GM12878 (cell line): ENCODE results near the gene PTMA. TPM values are rescaled to one million over a fixed set of nuclear protein-coding genes. Genes with fewer than 3 reads are reported as not detected.

ENCODE experiments used
- BHLHE40 ChIP-seq, 2 experiments: fragments of 450-650 bp in 1 of 2; IDR thresholded peaks; 2 replicates each; pipeline ENCODE4 v1.6.1; 2011 to 2017; ENCODE audit warnings: low read depth in 2 of 2, borderline replicate concordance in 1 of 2, improper control_type of control experiment in 1 of 2, low read length in 1 of 2, mild to moderate bottlenecking in 1 of 2
- ETV6 ChIP-seq, 2 experiments: fragments of 450-650 bp in 1 of 2; IDR thresholded peaks in 1 of 2; conservative IDR thresholded peaks in 1 of 2; 2 replicates each; pipeline ENCODE4 v1.6.1; 2014; ENCODE audit warnings: antibody characterized with exemption in 1 of 2, borderline replicate concordance in 1 of 2, low read depth in 1 of 2, mild to moderate bottlenecking in 1 of 2, moderate library complexity in 1 of 2
- FOS ChIP-seq: IDR thresholded peaks from 3 replicates; pipeline ENCODE4 v1.6.1; 2011; ENCODE audit warnings: borderline replicate concordance; ENCODE audit not compliant: insufficient read length; ENCODE audit errors: extremely low read depth
- FOXM1 ChIP-seq: IDR thresholded peaks from 2 replicates; pipeline ENCODE4 v1.6.1; 2012; ENCODE audit warnings: low read depth, mild to moderate bottlenecking, inconsistent platforms, low read length, moderate library complexity
- HCFC1 ChIP-seq: fragments of 150-350 bp; IDR thresholded peaks from 2 replicates; pipeline ENCODE4 v1.6.1; 2014; ENCODE audit warnings: low read length
- HDAC2 ChIP-seq: fragments of 200-600 bp; sonication (generic); IDR thresholded peaks from 2 replicates; pipeline ENCODE4 v1.6.1; 2017
- NBN ChIP-seq: fragments of 450-650 bp; IDR thresholded peaks from 2 replicates; pipeline ENCODE4 v1.6.1; 2016
- NR2C1 ChIP-seq: fragments of 450-650 bp; IDR thresholded peaks from 2 replicates; pipeline ENCODE4 v1.6.1; 2017; ENCODE audit warnings: antibody characterized with exemption, mild to moderate bottlenecking, moderate library complexity
- RAD21 ChIP-seq: IDR thresholded peaks from 2 replicates; pipeline ENCODE4 v1.6.1; 2011; ENCODE audit warnings: mild to moderate bottlenecking, low read depth, low read length, moderate library complexity; ENCODE audit not compliant: insufficient read depth
- SMAD1 ChIP-seq: fragments of 450-650 bp; IDR thresholded peaks from 2 replicates; pipeline ENCODE4 v1.6.1; 2018; ENCODE audit warnings: mild to moderate bottlenecking, low read depth; ENCODE audit not compliant: partially characterized antibody
- TCF7 ChIP-seq: IDR thresholded peaks from 2 replicates; pipeline ENCODE4 v1.6.1; 2014; ENCODE audit warnings: antibody characterized with exemption, borderline replicate concordance
- ZBED1 ChIP-seq: IDR thresholded peaks from 2 replicates; pipeline ENCODE4 v1.6.1; 2016; ENCODE audit warnings: borderline replicate concordance
- ZNF207 ChIP-seq: fragments of 450-650 bp; IDR thresholded peaks from 2 replicates; pipeline ENCODE4 v1.6.1; 2014; ENCODE audit warnings: antibody characterized with exemption, mild to moderate bottlenecking, borderline replicate concordance
- ZSCAN29 ChIP-seq: fragments of 450-650 bp; IDR thresholded peaks from 2 replicates; pipeline ENCODE4 v1.6.1; 2017; ENCODE audit warnings: mild to moderate bottlenecking, moderate library complexity
- polyA plus RNA-seq, 11 experiments: library from polyadenylated mRNA; depleted of rRNA in 4 of 11; unstranded in 6 of 11; stranded (reverse) in 5 of 11; fragments of >200 nt; fragmentation: Nextera tagmentation in 4 of 11; fragmentation: Illumina TruSeq in 1 of 11; extraction: Ambion mirVana in 4 of 11; extraction: Trizol in 1 of 11; gene quantifications; 1 replicate in 1 of 11; 2 replicates in 10 of 11; pipeline versions ENCODE4 v1.2.1 to v1.2.3, GENCODE V29; 2011 to 2016; ENCODE audit warnings: inconsistent platforms in 2 of 11, missing spikeins in 2 of 11, low read depth in 1 of 11
- total RNA-seq, 4 experiments: library from RNA; depleted of rRNA in 3 of 4; stranded (reverse); fragments of >200 nt in 3 of 4; fragmentation: Illumina TruSeq in 1 of 4; extraction: Trizol in 1 of 4; gene quantifications; 2 replicates each; pipeline versions ENCODE4 v1.2.1 to v1.2.3, GENCODE V29; 2013 to 2021
- TF ChIP-seq, protein P1 (sequence below): fragments of 450-650 bp; conservative IDR thresholded peaks from 2 replicates; pipeline ENCODE4 v1.6.1; 2017; ENCODE audit warnings: mild to moderate bottlenecking, moderate library complexity
- TF ChIP-seq, protein P2 (sequence below), 3 experiments: IDR thresholded peaks in 2 of 3; conservative IDR thresholded peaks in 1 of 3; 2 replicates each; pipeline ENCODE4 v1.5.1; 2011; ENCODE audit warnings: low read depth in 3 of 3, low read length in 3 of 3, mild to moderate bottlenecking in 3 of 3, control low read depth in 2 of 3, moderate library complexity in 2 of 3, inconsistent platforms in 1 of 3, mixed read lengths in 1 of 3; ENCODE audit not compliant: control insufficient read depth in 2 of 3, insufficient read depth in 1 of 3; ENCODE audit errors: extremely low read depth in 1 of 3
- TF ChIP-seq, protein P3 (sequence below): IDR thresholded peaks from 2 replicates; pipeline ENCODE4 v1.6.1; 2012; ENCODE audit warnings: low read length, inconsistent platforms
- TF ChIP-seq, protein P4 (sequence below): fragments of 450-650 bp; formaldehyde crosslinking; IDR thresholded peaks from 2 replicates; pipeline ENCODE4 v1.4.0; 2022; ENCODE audit warnings: mild to moderate bottlenecking, moderate library complexity
- TF ChIP-seq, protein P5 (sequence below): IDR thresholded peaks from 2 replicates; pipeline ENCODE4 v1.6.1; 2011; ENCODE audit warnings: mild to moderate bottlenecking, low read depth, low read length, moderate library complexity; ENCODE audit not compliant: insufficient replicate concordance

PTMA gene
- total and polyA plus RNA-seq, 10 of the 15 experiments (the other 5 are each of a cell fraction or from before 2014, with no cell fraction given), result 1,144 to 5,018 (median 3,464) TPM

DNA sequence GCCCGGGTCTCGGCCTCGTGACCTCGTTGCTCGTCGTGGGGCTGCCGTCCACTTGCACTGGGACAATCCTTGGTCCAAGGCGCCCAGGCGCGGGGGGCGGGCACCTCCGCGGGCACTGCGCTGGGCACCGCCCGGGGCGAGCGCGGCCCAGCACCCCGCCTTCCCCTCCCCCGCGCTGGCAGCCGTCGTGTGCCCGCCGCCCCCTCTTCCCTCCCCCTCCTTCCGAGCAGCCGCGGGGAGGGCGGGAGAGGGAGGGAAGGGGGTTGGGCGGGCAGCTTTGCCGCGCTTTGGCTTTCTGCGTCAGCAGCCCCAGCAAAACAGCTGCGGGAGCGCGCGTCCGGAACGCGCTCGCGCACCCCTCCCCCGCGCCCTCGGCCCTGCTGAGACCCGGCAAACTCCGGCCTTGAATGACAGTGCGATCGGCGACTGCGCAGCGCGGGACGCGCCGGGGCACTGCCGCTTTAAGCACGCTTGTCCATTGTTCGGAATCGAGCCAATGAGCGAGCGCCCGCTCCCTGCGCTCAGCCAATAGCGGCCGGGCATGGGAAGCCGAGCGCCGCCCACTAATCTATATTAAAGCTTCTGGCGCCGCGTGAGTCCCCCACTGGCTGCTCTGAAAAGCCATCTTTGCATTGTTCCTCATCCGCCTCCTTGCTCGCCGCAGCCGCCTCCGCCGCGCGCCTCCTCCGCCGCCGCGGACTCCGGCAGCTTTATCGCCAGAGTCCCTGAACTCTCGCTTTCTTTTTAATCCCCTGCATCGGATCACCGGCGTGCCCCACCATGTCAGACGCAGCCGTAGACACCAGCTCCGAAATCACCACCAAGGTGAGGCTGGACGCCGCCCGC lies at the start of gene PTMA (continued):
- TF ChIP-seq, protein P1, sequence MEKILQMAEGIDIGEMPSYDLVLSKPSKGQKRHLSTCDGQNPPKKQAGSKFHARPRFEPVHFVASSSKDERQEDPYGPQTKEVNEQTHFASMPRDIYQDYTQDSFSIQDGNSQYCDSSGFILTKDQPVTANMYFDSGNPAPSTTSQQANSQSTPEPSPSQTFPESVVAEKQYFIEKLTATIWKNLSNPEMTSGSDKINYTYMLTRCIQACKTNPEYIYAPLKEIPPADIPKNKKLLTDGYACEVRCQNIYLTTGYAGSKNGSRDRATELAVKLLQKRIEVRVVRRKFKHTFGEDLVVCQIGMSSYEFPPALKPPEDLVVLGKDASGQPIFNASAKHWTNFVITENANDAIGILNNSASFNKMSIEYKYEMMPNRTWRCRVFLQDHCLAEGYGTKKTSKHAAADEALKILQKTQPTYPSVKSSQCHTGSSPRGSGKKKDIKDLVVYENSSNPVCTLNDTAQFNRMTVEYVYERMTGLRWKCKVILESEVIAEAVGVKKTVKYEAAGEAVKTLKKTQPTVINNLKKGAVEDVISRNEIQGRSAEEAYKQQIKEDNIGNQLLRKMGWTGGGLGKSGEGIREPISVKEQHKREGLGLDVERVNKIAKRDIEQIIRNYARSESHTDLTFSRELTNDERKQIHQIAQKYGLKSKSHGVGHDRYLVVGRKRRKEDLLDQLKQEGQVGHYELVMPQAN, result peak; percentile 75
- TF ChIP-seq HCFC1 (no peak), ETV6 (conservative IDR thresholded peaks at IDR 0.05 in 1 of 2, IDR thresholded peaks at IDR 0.05 in 1 of 2; ENCODE audit: borderline replicate concordance in 1 of 2, low read depth in 1 of 2) (no peak), FOXM1 (no peak), NBN (peak; percentile 66; the same call in 1 of the 2 replicates), RAD21 (no peak), BHLHE40 (IDR thresholded peaks at IDR 0.05; ENCODE audit: borderline replicate concordance in 1 of 2, low read depth in 2 of 2, low read length in 1 of 2) (peak in 1 of 2 experiments; percentile 84; a peak in 3 of 4 replicates), ZSCAN29 (0 out of 2 replicates have a peak, but pooled peaks have one; percentile 59), TCF7 (no peak), FOS (peak; percentile 58), ZBED1 (peak; percentile 57; the same call in 1 of the 2 replicates), SMAD1 (peak; percentile 97), NR2C1 (peak; percentile 36; the same call in 1 of the 2 replicates), HDAC2 (no peak), ZNF207 (peak; percentile 89; the same call in 1 of the 2 replicates)
- TF ChIP-seq, protein P2, sequence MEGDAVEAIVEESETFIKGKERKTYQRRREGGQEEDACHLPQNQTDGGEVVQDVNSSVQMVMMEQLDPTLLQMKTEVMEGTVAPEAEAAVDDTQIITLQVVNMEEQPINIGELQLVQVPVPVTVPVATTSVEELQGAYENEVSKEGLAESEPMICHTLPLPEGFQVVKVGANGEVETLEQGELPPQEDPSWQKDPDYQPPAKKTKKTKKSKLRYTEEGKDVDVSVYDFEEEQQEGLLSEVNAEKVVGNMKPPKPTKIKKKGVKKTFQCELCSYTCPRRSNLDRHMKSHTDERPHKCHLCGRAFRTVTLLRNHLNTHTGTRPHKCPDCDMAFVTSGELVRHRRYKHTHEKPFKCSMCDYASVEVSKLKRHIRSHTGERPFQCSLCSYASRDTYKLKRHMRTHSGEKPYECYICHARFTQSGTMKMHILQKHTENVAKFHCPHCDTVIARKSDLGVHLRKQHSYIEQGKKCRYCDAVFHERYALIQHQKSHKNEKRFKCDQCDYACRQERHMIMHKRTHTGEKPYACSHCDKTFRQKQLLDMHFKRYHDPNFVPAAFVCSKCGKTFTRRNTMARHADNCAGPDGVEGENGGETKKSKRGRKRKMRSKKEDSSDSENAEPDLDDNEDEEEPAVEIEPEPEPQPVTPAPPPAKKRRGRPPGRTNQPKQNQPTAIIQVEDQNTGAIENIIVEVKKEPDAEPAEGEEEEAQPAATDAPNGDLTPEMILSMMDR (IDR thresholded peaks at IDR 0.05 in 2 of 3, conservative IDR thresholded peaks at IDR 0.05 in 1 of 3; ENCODE audit: control insufficient read depth in 2 of 3, extremely low read depth in 1 of 3, insufficient read depth in 1 of 3, low read depth in 3 of 3, low read length in 3 of 3), result no peak
- TF ChIP-seq, protein P3, sequence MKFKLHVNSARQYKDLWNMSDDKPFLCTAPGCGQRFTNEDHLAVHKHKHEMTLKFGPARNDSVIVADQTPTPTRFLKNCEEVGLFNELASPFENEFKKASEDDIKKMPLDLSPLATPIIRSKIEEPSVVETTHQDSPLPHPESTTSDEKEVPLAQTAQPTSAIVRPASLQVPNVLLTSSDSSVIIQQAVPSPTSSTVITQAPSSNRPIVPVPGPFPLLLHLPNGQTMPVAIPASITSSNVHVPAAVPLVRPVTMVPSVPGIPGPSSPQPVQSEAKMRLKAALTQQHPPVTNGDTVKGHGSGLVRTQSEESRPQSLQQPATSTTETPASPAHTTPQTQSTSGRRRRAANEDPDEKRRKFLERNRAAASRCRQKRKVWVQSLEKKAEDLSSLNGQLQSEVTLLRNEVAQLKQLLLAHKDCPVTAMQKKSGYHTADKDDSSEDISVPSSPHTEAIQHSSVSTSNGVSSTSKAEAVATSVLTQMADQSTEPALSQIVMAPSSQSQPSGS, result no peak
- TF ChIP-seq, protein P4, sequence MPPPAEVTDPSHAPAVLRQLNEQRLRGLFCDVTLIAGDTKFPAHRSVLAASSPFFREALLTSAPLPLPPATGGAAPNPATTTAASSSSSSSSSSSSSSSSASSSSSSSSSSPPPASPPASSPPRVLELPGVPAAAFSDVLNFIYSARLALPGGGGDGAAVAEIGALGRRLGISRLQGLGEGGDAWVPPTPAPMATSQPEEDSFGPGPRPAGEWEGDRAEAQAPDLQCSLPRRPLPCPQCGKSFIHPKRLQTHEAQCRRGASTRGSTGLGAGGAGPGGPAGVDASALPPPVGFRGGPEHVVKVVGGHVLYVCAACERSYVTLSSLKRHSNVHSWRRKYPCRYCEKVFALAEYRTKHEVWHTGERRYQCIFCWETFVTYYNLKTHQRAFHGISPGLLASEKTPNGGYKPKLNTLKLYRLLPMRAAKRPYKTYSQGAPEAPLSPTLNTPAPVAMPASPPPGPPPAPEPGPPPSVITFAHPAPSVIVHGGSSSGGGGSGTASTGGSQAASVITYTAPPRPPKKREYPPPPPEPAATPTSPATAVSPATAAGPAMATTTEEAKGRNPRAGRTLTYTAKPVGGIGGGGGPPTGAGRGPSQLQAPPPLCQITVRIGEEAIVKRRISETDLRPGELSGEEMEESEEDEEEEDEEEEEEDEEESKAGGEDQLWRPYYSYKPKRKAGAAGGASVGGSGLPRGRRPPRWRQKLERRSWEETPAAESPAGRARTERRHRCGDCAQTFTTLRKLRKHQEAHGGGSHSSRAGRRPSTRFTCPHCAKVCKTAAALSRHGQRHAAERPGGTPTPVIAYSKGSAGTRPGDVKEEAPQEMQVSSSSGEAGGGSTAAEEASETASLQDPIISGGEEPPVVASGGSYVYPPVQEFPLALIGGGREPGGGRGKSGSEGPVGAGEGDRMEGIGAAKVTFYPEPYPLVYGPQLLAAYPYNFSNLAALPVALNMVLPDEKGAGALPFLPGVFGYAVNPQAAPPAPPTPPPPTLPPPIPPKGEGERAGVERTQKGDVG (CRISPR knock-in tag), result no peak
- TF ChIP-seq, protein P5, sequence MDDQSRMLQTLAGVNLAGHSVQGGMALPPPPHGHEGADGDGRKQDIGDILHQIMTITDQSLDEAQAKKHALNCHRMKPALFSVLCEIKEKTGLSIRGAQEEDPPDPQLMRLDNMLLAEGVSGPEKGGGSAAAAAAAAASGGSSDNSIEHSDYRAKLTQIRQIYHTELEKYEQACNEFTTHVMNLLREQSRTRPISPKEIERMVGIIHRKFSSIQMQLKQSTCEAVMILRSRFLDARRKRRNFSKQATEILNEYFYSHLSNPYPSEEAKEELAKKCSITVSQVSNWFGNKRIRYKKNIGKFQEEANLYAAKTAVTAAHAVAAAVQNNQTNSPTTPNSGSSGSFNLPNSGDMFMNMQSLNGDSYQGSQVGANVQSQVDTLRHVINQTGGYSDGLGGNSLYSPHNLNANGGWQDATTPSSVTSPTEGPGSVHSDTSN, result peak; percentile 89
